ENCODE data around the gene TBK1. TPM values are rescaled to one million over a fixed set of nuclear protein-coding genes. Genes with fewer than 3 reads are reported as not detected.

TBK1 gene
- total and polyA plus RNA-seq, 10 of the 15 experiments (the other 5 are each of a cell fraction or from before 2014, with no cell fraction given), result 13.4 to 49.3 (median 37.7) TPM

DNA sequence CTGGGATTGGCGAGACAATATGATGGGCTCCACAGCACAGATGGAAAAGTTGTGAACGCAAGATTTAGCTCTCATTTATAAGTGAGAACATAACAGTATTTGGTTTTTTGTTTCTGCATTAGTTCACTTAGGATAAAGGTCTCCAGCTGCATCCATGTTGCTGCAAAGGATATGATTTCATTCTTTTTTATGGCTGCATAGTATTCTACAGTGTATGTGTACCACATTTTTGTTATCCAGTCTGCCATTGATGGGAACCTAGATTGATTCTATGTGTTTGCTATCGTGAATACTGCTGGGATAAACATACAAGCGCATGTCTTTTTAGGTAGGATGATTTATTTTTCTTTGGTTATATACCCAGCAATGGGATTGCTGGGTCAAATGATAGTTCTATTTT, 23.6 kb downstream of the TBK1 start:
- SMC1A ChIA-PET (ENCODE audit: uncharacterized antibody, unreplicated experiment), result no interaction called here
- in situ Hi-C loops (cut with MboI) (no loop called here), intact Hi-C loops (cut with micrococcal nuclease; ENCODE audit: unreplicated experiment) (no loop called here)
- H3K4me3 ChIP-seq, result no peak overlapping the region
- no peak for FAIRE-seq
- RAD21 ChIA-PET (ENCODE audit: unreplicated experiment), result no interaction called here
- no peak overlapping the region for H3K4me2 ChIP-seq (ENCODE audit: control insufficient read depth, insufficient read depth)
- no peak overlapping the region for H2AFZ ChIP-seq (ENCODE audit: control insufficient read depth, low read depth, low read length)
- peaks cover 6 to 30% of the 10 kb centered on the region in 2 experiments for H3K36me3 ChIP-seq (ENCODE audit: control insufficient read depth in 2 of 2, insufficient read depth in 2 of 2, low read length in 1 of 2)
- DNase-seq (ENCODE audit: low read depth, low spot score), result no peak
- no peak for ATAC-seq
- no peaks in the 10 kb centered on the region for H3K27me3 ChIP-seq (replicated peaks in 1 of 2; ENCODE audit: control insufficient read depth in 2 of 2, insufficient read depth in 2 of 2, low read length in 1 of 2)
- 99% methylated on average over 4 of the region's 4 CpGs for WGBS (ENCODE audit: insufficient coverage, insufficient replicate concordance, low lambda C conversion rate, missing lambda C conversion rate)
- no TSS peak for BruUV-seq (replicated peaks)
- POLR2A ChIA-PET, result interaction anchor here (0.6 kb wide), 1 partner anchor 12 kb away, joined by 3 read pairs; no protein-coding TSS in a partner anchor
- no peaks in the 10 kb centered on the region for H4K20me1 ChIP-seq (ENCODE audit: control insufficient read depth, insufficient read depth)
- no peak overlapping the region for H3K27ac ChIP-seq (ENCODE audit: control insufficient read depth, insufficient read depth)
- peaks cover 11% of the 10 kb centered on the region for H3K9me3 ChIP-seq (replicated peaks; ENCODE audit: control insufficient read depth, insufficient read depth, low read length)
- CTCF ChIA-PET, result interaction anchor here (1.3 kb wide), 1 partner anchor 221 kb away, joined by 3 read pairs; no protein-coding TSS in a partner anchor
- no peaks in the 10 kb centered on the region for H3K4me1 ChIP-seq (ENCODE audit: control insufficient read depth, insufficient read depth, low read length)
- TF ChIP-seq HCFC1 (IDR thresholded peaks at IDR 0.05; ENCODE audit: low read length) (no peak), SP1 (IDR thresholded peaks at IDR 0.05; ENCODE audit: low read depth, low read length) (no peak), ZSCAN29 (IDR thresholded peaks at IDR 0.05) (no peak), CBX3 (IDR thresholded peaks at IDR 0.05; ENCODE audit: borderline replicate concordance, low read depth) (no peak), JUNB (IDR thresholded peaks at IDR 0.05) (no peak), CHD4 (IDR thresholded peaks at IDR 0.05) (no peak), ZNF24 (IDR thresholded peaks at IDR 0.05) (no peak), TCF3 (IDR thresholded peaks at IDR 0.05; ENCODE audit: borderline replicate concordance, insufficient read depth, low read depth, low read length) (no peak), ETV6 (conservative IDR thresholded peaks at IDR 0.05 in 1 of 2, IDR thresholded peaks at IDR 0.05 in 1 of 2; ENCODE audit: borderline replicate concordance in 1 of 2, low read depth in 1 of 2) (no peak)
- TF ChIP-seq, protein P1, sequence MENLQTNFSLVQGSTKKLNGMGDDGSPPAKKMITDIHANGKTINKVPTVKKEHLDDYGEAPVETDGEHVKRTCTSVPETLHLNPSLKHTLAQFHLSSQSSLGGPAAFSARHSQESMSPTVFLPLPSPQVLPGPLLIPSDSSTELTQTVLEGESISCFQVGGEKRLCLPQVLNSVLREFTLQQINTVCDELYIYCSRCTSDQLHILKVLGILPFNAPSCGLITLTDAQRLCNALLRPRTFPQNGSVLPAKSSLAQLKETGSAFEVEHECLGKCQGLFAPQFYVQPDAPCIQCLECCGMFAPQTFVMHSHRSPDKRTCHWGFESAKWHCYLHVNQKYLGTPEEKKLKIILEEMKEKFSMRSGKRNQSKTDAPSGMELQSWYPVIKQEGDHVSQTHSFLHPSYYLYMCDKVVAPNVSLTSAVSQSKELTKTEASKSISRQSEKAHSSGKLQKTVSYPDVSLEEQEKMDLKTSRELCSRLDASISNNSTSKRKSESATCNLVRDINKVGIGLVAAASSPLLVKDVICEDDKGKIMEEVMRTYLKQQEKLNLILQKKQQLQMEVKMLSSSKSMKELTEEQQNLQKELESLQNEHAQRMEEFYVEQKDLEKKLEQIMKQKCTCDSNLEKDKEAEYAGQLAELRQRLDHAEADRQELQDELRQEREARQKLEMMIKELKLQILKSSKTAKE (IDR thresholded peaks at IDR 0.05; ENCODE audit: low read depth, poor library complexity, severe bottlenecking), result no peak
- H3K9ac ChIP-seq (ENCODE audit: control insufficient read depth, insufficient read depth, low read length), result no peak overlapping the region
- peaks cover 4% of the 10 kb centered on the region for H3K79me2 ChIP-seq (ENCODE audit: control insufficient read depth, insufficient read depth, low read length)

Data from GM12878 (cell line).